NB4 (cell line): ENCODE data around the gene ATG4D.

ENCODE experiments used
- CTCF ChIP-seq: IDR thresholded peaks from one replicate; pipeline ENCODE4 v1.5.1; 2012; ENCODE audit warnings: low read depth, low read length
- MAX ChIP-seq: IDR thresholded peaks from 2 replicates; pipeline ENCODE4 v1.6.1; 2011; ENCODE audit warnings: low read depth, low read length
- POLR2A ChIP-seq: IDR thresholded peaks from 2 replicates; pipeline ENCODE4 v1.6.1; 2011; ENCODE audit warnings: mild to moderate bottlenecking; ENCODE audit not compliant: insufficient read length; ENCODE audit errors: extremely low read depth

GRCh38 chr19:10565567-10566407 is 22.1 kb downstream of the ATG4D start, which contains the start of gene KRI1:
- TF ChIP-seq CTCF (peak; percentile 35), MAX (peak; percentile 84), POLR2A (peak; percentile 99)
